ENCODE results near the gene DENND4B.

GRCh38 chr1:153951183-153951582 is 4.7 kb upstream of the DENND4B start:
- TF ChIP-seq CTCF (IDR thresholded peaks at IDR 0.05; ENCODE audit: low read depth, low read length, missing input control) (no peak), ZBTB33 (IDR thresholded peaks at IDR 0.05) (no peak), YY1 (IDR thresholded peaks at IDR 0.05) (no peak), ATF3 (IDR thresholded peaks at IDR 0.05) (no peak), MAX (IDR thresholded peaks at IDR 0.05) (no peak), TAF1 (conservative IDR thresholded peaks at IDR 0.05) (no peak), JUND (IDR thresholded peaks at IDR 0.05) (no peak), GABPA (IDR thresholded peaks at IDR 0.05 in 1 of 2, conservative IDR thresholded peaks at IDR 0.05 in 1 of 2) (no peak), RAD21 (IDR thresholded peaks at IDR 0.05) (no peak), FOXA1 (IDR thresholded peaks at IDR 0.05) (no peak)
